Measurements from ENCODE around the gene PACS1.

Gene PACS1

DNA sequence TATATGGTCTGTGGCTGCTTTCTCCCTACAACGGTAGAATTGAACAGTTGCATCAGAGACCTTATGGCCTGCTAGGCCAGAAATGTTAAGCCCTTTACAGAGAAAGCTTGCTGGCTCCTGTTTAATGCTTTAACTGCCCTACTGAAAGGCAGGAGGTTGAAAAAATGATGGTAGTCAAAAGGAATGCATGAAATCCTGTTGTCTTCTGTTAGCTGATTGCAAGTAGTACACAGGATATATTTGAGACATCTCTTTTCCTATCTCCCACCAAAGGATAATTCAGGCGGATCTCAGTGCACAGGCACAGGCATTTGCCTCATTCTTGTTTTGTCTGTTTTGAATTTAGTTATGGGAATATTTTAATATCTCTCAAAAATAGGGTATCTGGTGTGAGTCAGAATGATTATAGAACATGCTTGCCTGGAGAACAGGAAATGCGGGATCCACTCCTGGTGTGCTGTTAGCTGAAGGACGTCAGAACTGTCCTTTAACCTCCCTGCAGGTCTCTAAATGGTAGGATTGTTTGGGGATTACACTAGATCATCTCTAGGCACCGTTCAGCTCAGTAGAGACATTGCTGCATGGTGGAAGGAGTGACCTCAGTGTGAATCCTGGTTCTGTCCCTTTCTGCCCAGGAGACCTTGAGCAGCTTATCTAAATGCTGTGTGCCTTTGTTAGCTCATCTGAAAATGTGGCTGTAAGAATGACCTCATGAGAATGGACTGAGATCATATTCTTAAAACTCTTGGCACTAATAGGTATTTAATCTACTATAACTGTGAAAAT is 49.5 kb downstream of the PACS1 start:
- no peak for DNase-seq (ENCODE audit: low read depth)
- no peak overlapping the region for H3K4me3 ChIP-seq (ENCODE audit: low read depth, low read length)
- TF ChIP-seq, protein P1, sequence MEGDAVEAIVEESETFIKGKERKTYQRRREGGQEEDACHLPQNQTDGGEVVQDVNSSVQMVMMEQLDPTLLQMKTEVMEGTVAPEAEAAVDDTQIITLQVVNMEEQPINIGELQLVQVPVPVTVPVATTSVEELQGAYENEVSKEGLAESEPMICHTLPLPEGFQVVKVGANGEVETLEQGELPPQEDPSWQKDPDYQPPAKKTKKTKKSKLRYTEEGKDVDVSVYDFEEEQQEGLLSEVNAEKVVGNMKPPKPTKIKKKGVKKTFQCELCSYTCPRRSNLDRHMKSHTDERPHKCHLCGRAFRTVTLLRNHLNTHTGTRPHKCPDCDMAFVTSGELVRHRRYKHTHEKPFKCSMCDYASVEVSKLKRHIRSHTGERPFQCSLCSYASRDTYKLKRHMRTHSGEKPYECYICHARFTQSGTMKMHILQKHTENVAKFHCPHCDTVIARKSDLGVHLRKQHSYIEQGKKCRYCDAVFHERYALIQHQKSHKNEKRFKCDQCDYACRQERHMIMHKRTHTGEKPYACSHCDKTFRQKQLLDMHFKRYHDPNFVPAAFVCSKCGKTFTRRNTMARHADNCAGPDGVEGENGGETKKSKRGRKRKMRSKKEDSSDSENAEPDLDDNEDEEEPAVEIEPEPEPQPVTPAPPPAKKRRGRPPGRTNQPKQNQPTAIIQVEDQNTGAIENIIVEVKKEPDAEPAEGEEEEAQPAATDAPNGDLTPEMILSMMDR (IDR thresholded peaks at IDR 0.05; ENCODE audit: control insufficient read depth, extremely low read depth, insufficient read depth): no peak

GRCh38 chr11:66121466-66121865 is 51.4 kb downstream of the PACS1 start:
- no peak overlapping the region for H3K4me3 ChIP-seq (ENCODE audit: low read depth, low read length)
- TF ChIP-seq, protein P1 (IDR thresholded peaks at IDR 0.05; ENCODE audit: control insufficient read depth, extremely low read depth, insufficient read depth): no peak
- DNase-seq (ENCODE audit: low read depth): no peak

GRCh38 chr11:66123902-66124301 is 53.8 kb downstream of the PACS1 start:
- DNase-seq (ENCODE audit: low read depth): peak; percentile 85
- TF ChIP-seq, protein P1 (IDR thresholded peaks at IDR 0.05; ENCODE audit: control insufficient read depth, extremely low read depth, insufficient read depth): no peak

DNA sequence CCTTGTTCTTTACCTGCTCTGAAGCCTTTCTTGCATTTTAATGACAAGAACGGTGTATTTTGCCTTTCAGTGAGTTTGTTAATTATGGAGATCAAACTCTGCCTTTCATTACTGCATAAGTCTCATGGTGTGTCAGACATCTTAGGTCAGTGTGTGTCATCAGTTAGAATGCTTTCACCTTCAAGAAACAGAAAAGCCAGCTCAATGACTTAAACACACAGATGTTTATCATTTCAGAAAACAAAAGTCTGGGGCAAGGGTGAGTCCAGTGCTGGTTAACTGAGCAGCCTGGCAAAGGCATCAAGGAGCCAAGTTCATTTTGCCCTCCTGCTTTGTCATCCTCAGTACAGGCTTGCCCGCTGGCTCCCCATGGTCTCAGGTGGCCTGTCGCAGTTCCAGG is 54.5 kb downstream of the PACS1 start:
- TF ChIP-seq, protein P1 (IDR thresholded peaks at IDR 0.05; ENCODE audit: control insufficient read depth, extremely low read depth, insufficient read depth): no peak
- no peak overlapping the region for H3K4me3 ChIP-seq (ENCODE audit: low read depth, low read length)
- DNase-seq (ENCODE audit: low read depth): no peak

More at GRCh38 chr11:66123902-66124301, 53.8 kb downstream of the PACS1 start:
- no peak overlapping the region for H3K4me3 ChIP-seq (ENCODE audit: low read depth, low read length)

- TF ChIP-seq, protein P1 (IDR thresholded peaks at IDR 0.05; ENCODE audit: control insufficient read depth, extremely low read depth, insufficient read depth): no peak
- no peak overlapping the region for H3K4me3 ChIP-seq (ENCODE audit: low read depth, low read length)
- DNase-seq (ENCODE audit: low read depth): no peak
Observed at GRCh38 chr11:66126064-66126463, 56.0 kb downstream of the PACS1 start.

- DNase-seq (ENCODE audit: low read depth): no peak
- TF ChIP-seq, protein P1 (IDR thresholded peaks at IDR 0.05; ENCODE audit: control insufficient read depth, extremely low read depth, insufficient read depth): no peak
- no peak overlapping the region for H3K4me3 ChIP-seq (ENCODE audit: low read depth, low read length)
Observed at GRCh38 chr11:66126808-66127555, 56.9 kb downstream of the PACS1 start.

Measured in LNCaP clone FGC (cell line).